Uterus (tissue), 2 donors: ENCODE results near the gene NKAIN2.

Experiments
- POLR2A ChIP-seq, 2 donors: fragments of 450-650 bp; IDR thresholded peaks; one replicate each; pipeline ENCODE4 v1.6.1; 2016; ENCODE audit warnings: antibody characterized with exemption in 2 of 2, mild to moderate bottlenecking in 1 of 2, moderate library complexity in 1 of 2
- TF ChIP-seq, protein P1 (sequence below), 4 experiments: fragments of 200-600 bp in 2 of 4; fragments of 450-650 bp in 2 of 4; sonication (generic) in 2 of 4; IDR thresholded peaks; one replicate each; pipeline ENCODE4 v1.5.1; 2016 to 2019; ENCODE audit warnings: antibody characterized with exemption in 4 of 4, mild to moderate bottlenecking in 2 of 4, moderate library complexity in 1 of 4

DNA sequence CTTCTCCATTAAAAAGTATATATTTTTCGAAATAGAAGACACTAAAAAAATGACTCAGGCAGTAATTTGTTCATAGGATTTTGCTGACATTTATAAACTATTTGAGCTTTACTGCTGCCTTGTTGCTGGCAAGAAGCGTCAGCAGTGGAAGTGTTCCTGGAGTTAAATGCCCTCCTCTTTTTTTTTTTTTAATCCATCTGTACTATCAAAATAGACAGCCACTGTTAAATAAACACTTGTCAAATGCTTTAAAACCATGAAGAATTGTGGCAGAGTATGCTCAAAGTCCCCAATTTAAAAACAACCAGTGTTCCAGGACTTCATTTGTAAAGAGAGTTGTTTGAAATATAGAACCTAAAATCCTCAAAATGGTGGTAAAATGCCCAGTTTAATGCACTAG, 253.8 kb downstream of the NKAIN2 start:
- TF ChIP-seq, protein P1, sequence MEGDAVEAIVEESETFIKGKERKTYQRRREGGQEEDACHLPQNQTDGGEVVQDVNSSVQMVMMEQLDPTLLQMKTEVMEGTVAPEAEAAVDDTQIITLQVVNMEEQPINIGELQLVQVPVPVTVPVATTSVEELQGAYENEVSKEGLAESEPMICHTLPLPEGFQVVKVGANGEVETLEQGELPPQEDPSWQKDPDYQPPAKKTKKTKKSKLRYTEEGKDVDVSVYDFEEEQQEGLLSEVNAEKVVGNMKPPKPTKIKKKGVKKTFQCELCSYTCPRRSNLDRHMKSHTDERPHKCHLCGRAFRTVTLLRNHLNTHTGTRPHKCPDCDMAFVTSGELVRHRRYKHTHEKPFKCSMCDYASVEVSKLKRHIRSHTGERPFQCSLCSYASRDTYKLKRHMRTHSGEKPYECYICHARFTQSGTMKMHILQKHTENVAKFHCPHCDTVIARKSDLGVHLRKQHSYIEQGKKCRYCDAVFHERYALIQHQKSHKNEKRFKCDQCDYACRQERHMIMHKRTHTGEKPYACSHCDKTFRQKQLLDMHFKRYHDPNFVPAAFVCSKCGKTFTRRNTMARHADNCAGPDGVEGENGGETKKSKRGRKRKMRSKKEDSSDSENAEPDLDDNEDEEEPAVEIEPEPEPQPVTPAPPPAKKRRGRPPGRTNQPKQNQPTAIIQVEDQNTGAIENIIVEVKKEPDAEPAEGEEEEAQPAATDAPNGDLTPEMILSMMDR (IDR thresholded peaks at IDR 0.05), result no peak
- no peak for TF ChIP-seq POLR2A (IDR thresholded peaks at IDR 0.05)
